ENCODE data around the gene ELP6. TPM values are rescaled to one million over a fixed set of nuclear protein-coding genes. Genes with fewer than 3 reads are reported as not detected.

ELP6 gene
- total RNA-seq, 2 donors from 2014 or later: 14.9 to 16.7 TPM

GRCh38 chr3:47476644-47477199, 36.8 kb downstream of the ELP6 start:
- H3K9me3 ChIP-seq: no peaks in the 10 kb centered on the region
- H3K27me3 ChIP-seq: no peaks in the 10 kb centered on the region
- no peak for DNase-seq (ENCODE audit: low spot score)
- H3K4me3 ChIP-seq: peak overlapping the region in 1 of 2 donors; percentile 77
- peaks cover 0 to 27% of the 10 kb centered on the region in 2 donors for H3K4me1 ChIP-seq
- H3K27ac ChIP-seq: peak overlapping the region in 1 of 2 donors; percentile 84
- no peak for TF ChIP-seq CTCF (IDR thresholded peaks at IDR 0.05)
- H3K36me3 ChIP-seq: no peaks in the 10 kb centered on the region

- Histone ChIP-seq H3K27ac (peak overlapping the region; percentile 84 to 86), H3K4me3 (peak overlapping the region; percentile 69 to 77), H3K4me1 (peaks cover 0 to 27% of the 10 kb centered on the region in 2 donors), H3K27me3 (no peaks in the 10 kb centered on the region), H3K36me3 (no peaks in the 10 kb centered on the region), H3K9me3 (no peaks in the 10 kb centered on the region)
- DNase-seq (ENCODE audit: low spot score): no peak
- TF ChIP-seq CTCF (IDR thresholded peaks at IDR 0.05): no peak
These were observed 37.2 kb downstream of the ELP6 start for GRCh38 chr3:47476330-47476626.

GRCh38 chr3:47475570-47476329, 37.8 kb downstream of the ELP6 start, which contains the start of gene SCAP:
Gene SCAP, minus strand, starts transcription at chr3:47475941. Its CDS starts 32,948 bp downstream, at chr3:47442993.
- peak; percentile 87 to 97 for TF ChIP-seq CTCF (IDR thresholded peaks at IDR 0.05)
- H3K4me1 ChIP-seq: peaks cover 0 to 27% of the 10 kb centered on the region in 2 donors
- H3K27me3 ChIP-seq: no peaks in the 10 kb centered on the region
- H3K9me3 ChIP-seq: no peaks in the 10 kb centered on the region
- H3K27ac ChIP-seq: peak within 1 kb of the TSS; percentile 84 to 86
- DNase-seq (ENCODE audit: low spot score): peak; percentile 94
- peak within 1 kb of the TSS; percentile 69 to 77 for H3K4me3 ChIP-seq
- no peaks in the 10 kb centered on the region for H3K36me3 ChIP-seq

GRCh38 chr3:47475029-47475569, 38.4 kb downstream of the ELP6 start:
- Histone ChIP-seq H3K27ac (peak overlapping the region; percentile 84 to 86), H3K36me3 (no peaks in the 10 kb centered on the region), H3K27me3 (no peaks in the 10 kb centered on the region), H3K9me3 (no peaks in the 10 kb centered on the region), H3K4me3 (peak overlapping the region; percentile 69 to 77), H3K4me1 (peaks cover 0 to 27% of the 10 kb centered on the region in 2 donors)
- DNase-seq (ENCODE audit: low spot score): no peak
- no peak for TF ChIP-seq CTCF (IDR thresholded peaks at IDR 0.05)

DNA sequence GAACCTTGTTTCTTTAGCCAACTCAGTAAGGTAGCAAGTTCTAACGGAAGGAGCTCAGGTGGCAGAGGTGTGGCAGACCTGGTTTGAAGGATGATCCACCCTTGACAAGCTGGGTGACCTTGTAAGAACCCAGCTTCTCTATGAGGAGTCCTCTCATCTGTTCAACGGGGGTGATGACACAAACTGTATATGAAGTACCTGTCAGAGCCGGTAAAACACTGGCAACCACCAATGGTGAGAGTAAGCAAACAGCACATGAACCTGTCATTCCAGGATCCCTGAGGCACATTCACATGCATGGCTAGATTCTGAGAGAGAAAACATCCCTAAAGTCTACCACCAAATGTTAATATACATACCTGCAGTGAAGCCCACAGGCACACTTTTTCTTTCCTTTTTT, 40.1 kb downstream of the ELP6 start:
- Histone ChIP-seq H3K36me3 (no peaks in the 10 kb centered on the region), H3K9me3 (no peaks in the 10 kb centered on the region), H3K27ac (no peak overlapping the region), H3K4me3 (no peak overlapping the region), H3K4me1 (peaks cover 0 to 27% of the 10 kb centered on the region in 2 donors), H3K27me3 (no peaks in the 10 kb centered on the region)
- no peak for DNase-seq (ENCODE audit: low spot score)
- no peak for TF ChIP-seq CTCF (IDR thresholded peaks at IDR 0.05)

All from right atrium auricular region (tissue), 2 donors.